ENCODE data around the gene RXRG.

RXRG gene

GRCh38 chr1:165364568-165365133 lies 80.3 kb downstream of the RXRG start:
- DNase-seq = no peak

GRCh38 chr1:165356876-165357275 lies 88.0 kb downstream of the RXRG start:
- no peak for DNase-seq

- no peak for DNase-seq
Measured at GRCh38 chr1:165355977-165356811, 88.7 kb downstream of the RXRG start, which contains the start of gene LMX1A. Gene LMX1A (minus strand): TSS chr1:165356715. CDS start chr1:165355559, 1,156 bp downstream.

GRCh38 chr1:165355139-165355976 lies 89.6 kb downstream of the RXRG start:
- no peak for DNase-seq

- no peak for DNase-seq
Measured at GRCh38 chr1:165354739-165355138, 90.2 kb downstream of the RXRG start.

GRCh38 chr1:165353731-165354671 lies 90.9 kb downstream of the RXRG start:
- no peak for DNase-seq

GRCh38 chr1:165352442-165353293 lies 92.3 kb downstream of the RXRG start:
- DNase-seq = no peak

GRCh38 chr1:165351863-165352441 lies 93.0 kb downstream of the RXRG start:
- no peak for DNase-seq
